PC-3 (cell line): ENCODE data around the gene POLR3GL. TPM values are rescaled to one million over a fixed set of nuclear protein-coding genes. Genes with fewer than 3 reads are reported as not detected.
A peak's percentile ranks its signal among the peaks of the same experiment; 100 is the strongest.
"Not testable (repeated sequence)": the region's sequence is repeated elsewhere in the genome, so short reads cannot be mapped to it uniquely, and the experiment has no call there.

Experiments used
- ATAC-seq: fragments of 200-7000 bp; cut with Tn5 transposase; 2 replicates; pipeline ENCODE4 v1.9.1; 2020; ENCODE audit warnings: mild to moderate bottlenecking, moderate library complexity
- BruUV-seq: library from RNA; stranded (reverse); fragments of 400-500 nt; replicated peaks from 2 replicates; lab custom pipeline; 2021; lab: Mats Ljungman, UMichigan
- CTCF ChIA-PET: fragments of 300-600 bp; sonication (Branson Sonifier 250); formaldehyde crosslinking; loops from one replicate; lab custom pipeline; 2022; ENCODE audit warnings: antibody characterized with exemption; lab: Charles Lee
- POLR2A ChIA-PET: fragments of 300-600 bp; sonication (Branson Sonifier 250); formaldehyde crosslinking; loops from one replicate; lab custom pipeline; 2022; ENCODE audit warnings: antibody characterized with exemption; ENCODE audit not compliant: unreplicated experiment; lab: Charles Lee
- DNase-seq: peaks from one replicate; pipeline ENCODE4 v3.0.0-alpha.2; 2015
- H2AFZ ChIP-seq: fragments of 300-600 bp; sonication (generic); 2 replicates; pipeline ENCODE4 v1.6.0; 2016; ENCODE audit warnings: antibody characterized with exemption, low read length
- H3F3A ChIP-seq: fragments of 300-600 bp; sonication (generic); one replicate; pipeline ENCODE4 v1.6.0; 2017; ENCODE audit warnings: antibody characterized with exemption, low read length, control low read depth, mild to moderate bottlenecking; ENCODE audit not compliant: unreplicated experiment
- H3K27ac ChIP-seq: fragments of 300-600 bp; sonication (generic); 2 replicates; pipeline ENCODE4 v1.5.1; 2016; ENCODE audit warnings: mild to moderate bottlenecking, low read length
- H3K27me3 ChIP-seq: fragments of 300-600 bp; sonication (generic); 2 replicates; pipeline ENCODE4 v1.6.1; 2016; ENCODE audit warnings: low read length, mixed read lengths
- H3K36me3 ChIP-seq: fragments of 300-600 bp; sonication (generic); 2 replicates; pipeline ENCODE4 v1.6.1; 2016; ENCODE audit warnings: low read depth, mixed run types, low read length, mixed read lengths
- H3K4me1 ChIP-seq: fragments of 300-600 bp; sonication (generic); 2 replicates; pipeline ENCODE4 v1.5.1; 2016; ENCODE audit warnings: low read length; ENCODE audit not compliant: insufficient read depth
- H3K4me2 ChIP-seq: fragments of 300-600 bp; sonication (generic); 2 replicates; pipeline ENCODE4 v1.6.0; 2016; ENCODE audit warnings: low read length
- H3K4me3 ChIP-seq: fragments of 300-600 bp; sonication (generic); 2 replicates; pipeline ENCODE4 v1.5.1; 2016; ENCODE audit warnings: mild to moderate bottlenecking, low read length, mixed read lengths
- H3K79me2 ChIP-seq: fragments of 300-600 bp; sonication (generic); 2 replicates; pipeline ENCODE4 v1.6.1; 2017; ENCODE audit warnings: low read length, mixed read lengths
- H3K9ac ChIP-seq: fragments of 300-600 bp; sonication (generic); 2 replicates; pipeline ENCODE4 v1.6.0; 2016; ENCODE audit warnings: mild to moderate bottlenecking, low read length
- H3K9me2 ChIP-seq: fragments of 300-600 bp; sonication (generic); replicated peaks from 2 replicates; pipeline ENCODE4 v1.6.1; 2016; ENCODE audit warnings: mixed run types, low read length, mixed read lengths
- H3K9me3 ChIP-seq: fragments of 300-600 bp; sonication (generic); 2 replicates; pipeline ENCODE4 v1.6.1; 2016; ENCODE audit warnings: low read length, mixed read lengths
- H4K20me1 ChIP-seq: fragments of 300-600 bp; sonication (generic); 2 replicates; pipeline ENCODE4 v1.6.1; 2016; ENCODE audit warnings: low read length, mixed read lengths
- CTCF ChIP-seq: fragments of 300-600 bp; sonication (generic); conservative IDR thresholded peaks from 2 replicates; pipeline ENCODE4 v1.5.1; 2017; ENCODE audit warnings: antibody characterized with exemption, low read depth, mild to moderate bottlenecking, low read length
- EZH2 ChIP-seq: fragments of 300-600 bp; sonication (generic); IDR thresholded peaks from one replicate; pipeline ENCODE4 v1.6.1; 2017; ENCODE audit warnings: antibody characterized with exemption, mild to moderate bottlenecking, low read length; ENCODE audit not compliant: unreplicated experiment
- EZH2phosphoT487 ChIP-seq: fragments of 300-600 bp; sonication (generic); IDR thresholded peaks from 2 replicates; pipeline ENCODE4 v1.6.1; 2018; ENCODE audit warnings: mild to moderate bottlenecking, antibody characterized with exemption, low read length, borderline replicate concordance
- intact Hi-C: fragments of 100-400 bp; cut with micrococcal nuclease; formaldehyde crosslinking; loops from 2 replicates; pipeline ENCODE4 v1.9.0; 2023
- total RNA-seq: library from RNA; depleted of rRNA; stranded (reverse); fragments of >200 nt; gene quantifications from 2 replicates; pipeline ENCODE4 v1.2.3, GENCODE V29; 2014

The POLR3GL gene
- total RNA-seq, 1 experiment from 2014 or later: 8.4 TPM

- CTCF ChIA-PET: interaction anchor here (0.5 to 1.4 kb wide), 3 partner anchors 30 to 40 kb away, joined by 6 to 8 read pairs (median 7); partner anchors contain the start of gene LIX1L
- peak overlapping the region; percentile 80 for H2AFZ ChIP-seq
These were observed 36.4 kb upstream of the POLR3GL start for GRCh38 chr1:145927916-145928643.

GRCh38 chr1:145932522-145933009 lies 31.9 kb upstream of the POLR3GL start:
- H3K27me3 ChIP-seq, ATAC-seq, CTCF ChIA-PET, intact Hi-C loops, H2AFZ ChIP-seq, H3K9me3 ChIP-seq, H3K9me2 ChIP-seq, DNase-seq, H3K27ac ChIP-seq, H3K36me3 ChIP-seq, BruUV-seq, H3K79me2 ChIP-seq, H3K4me3 ChIP-seq, H4K20me1 ChIP-seq, H3F3A ChIP-seq, H3K4me1 ChIP-seq, H3K9ac ChIP-seq, H3K4me2 ChIP-seq, POLR2A ChIA-PET: not testable (repeated sequence)

More at GRCh38 chr1:145927916-145928643, 36.4 kb upstream of the POLR3GL start:
- ATAC-seq (no peak), DNase-seq (no peak)
- Histone ChIP-seq H3K27ac (peak overlapping the region; percentile 83), H3K4me2 (peak overlapping the region; percentile 94), H3K4me3 (peak overlapping the region; percentile 75), H3K9me3 (no peaks in the 10 kb centered on the region), H3K27me3 (no peaks in the 10 kb centered on the region), H3K9ac (peak overlapping the region; percentile 97), H3F3A (no peaks in the 10 kb centered on the region), H3K36me3 (peaks cover 14% of the 10 kb centered on the region), H4K20me1 (peaks cover 7% of the 10 kb centered on the region; the same call in 1 of the 2 replicates), H3K9me2 (no peaks in the 10 kb centered on the region), H3K4me1 (peaks cover 13% of the 10 kb centered on the region), H3K79me2 (peaks cover 23% of the 10 kb centered on the region)
- TF ChIP-seq CTCF (no peak), EZH2 (no peak), EZH2phosphoT487 (no peak)
- BruUV-seq: TSS peak; percentile 97
- intact Hi-C loops: loop anchor here (1.0 to 2.0 kb wide), 5 partner anchors 9 to 85 kb away; partner anchors contain the start of gene PIAS3
- POLR2A ChIA-PET: interaction anchor here (0.6 to 1.3 kb wide), 7 partner anchors 17 to 69 kb away, joined by 3 to 12 read pairs (median 6); partner anchors contain the start of genes ANKRD34A, LIX1L, PIAS3 and POLR3GL

GRCh38 chr1:145935708-145936107 lies 28.8 kb upstream of the POLR3GL start:
- BruUV-seq: no TSS peak
- Histone ChIP-seq H3K4me2 (no peak overlapping the region), H3K9me3 (no peaks in the 10 kb centered on the region), H3K36me3 (no peaks in the 10 kb centered on the region), H3K4me3 (no peak overlapping the region), H3K9me2 (no peaks in the 10 kb centered on the region), H3K27me3 (no peaks in the 10 kb centered on the region), H2AFZ (no peak overlapping the region), H3K9ac (no peak overlapping the region), H3K4me1 (no peaks in the 10 kb centered on the region), H3K79me2 (no peaks in the 10 kb centered on the region), H3F3A (no peaks in the 10 kb centered on the region), H4K20me1 (no peaks in the 10 kb centered on the region), H3K27ac (no peak overlapping the region)
- TF ChIP-seq CTCF (no peak), EZH2 (no peak), EZH2phosphoT487 (no peak)
- no peak for DNase-seq
- CTCF ChIA-PET: no interaction called here
- ATAC-seq: no peak
- POLR2A ChIA-PET: no interaction called here
- intact Hi-C loops: no loop called here
